NCI-H2081 treated with DMSO at 0.1 percent for 48 hours (cell line): ENCODE results near the gene RBM38.
"Not testable (repeated sequence)": the region's sequence is repeated elsewhere in the genome, so short reads cannot be mapped to it uniquely, and the experiment has no call there.

Source experiments
- DNase-seq: peaks from one replicate; lab custom pipeline; 2025; lab: John Stamatoyannopoulos, UW

RBM38 gene

DNA sequence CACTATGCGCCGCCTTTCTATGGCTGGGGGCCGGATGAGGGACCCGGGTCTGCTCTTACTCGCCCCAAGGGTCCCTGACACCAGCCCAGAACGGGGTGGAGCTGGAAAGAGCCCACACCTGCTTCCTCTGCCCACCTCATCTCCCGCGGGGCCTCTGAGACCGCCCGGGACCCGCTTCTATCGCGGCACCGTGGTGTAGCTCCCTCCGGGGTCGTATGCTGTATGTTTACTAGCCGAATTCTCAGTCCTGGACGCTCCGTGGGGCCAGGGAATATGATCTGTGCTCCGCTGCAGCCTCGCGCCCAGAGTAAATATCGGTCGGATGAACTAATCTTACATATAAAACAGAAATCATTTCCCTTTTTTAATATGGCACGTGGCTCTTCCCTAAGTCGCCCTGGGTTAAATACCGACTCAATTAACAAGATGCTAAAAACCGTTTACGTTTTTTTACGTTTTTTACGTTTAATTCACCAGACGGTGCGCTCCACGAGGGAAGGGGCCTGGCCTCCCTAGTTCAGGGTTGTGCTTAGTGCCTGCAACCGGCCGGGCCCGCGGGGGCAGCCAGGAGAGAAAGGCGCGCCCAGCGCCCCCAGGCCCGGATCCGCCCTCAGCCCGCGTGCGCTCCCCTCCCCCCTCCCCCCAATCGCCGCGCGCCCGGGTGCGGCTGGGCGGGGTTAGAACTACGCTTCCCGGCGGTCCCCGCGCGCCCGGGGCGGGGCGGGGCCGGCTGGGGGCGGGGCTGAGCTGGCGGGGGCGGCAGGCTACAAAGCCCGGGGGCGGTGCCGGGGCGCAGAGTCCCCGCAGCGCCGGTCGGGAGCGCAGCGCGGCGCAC is at the start of gene RBM38:
Gene RBM38 (plus strand): TSS at position 793 of the 835 bp plus-strand sequence. CDS start 186 bp downstream, outside the sequence.
- no peak for DNase-seq

DNA sequence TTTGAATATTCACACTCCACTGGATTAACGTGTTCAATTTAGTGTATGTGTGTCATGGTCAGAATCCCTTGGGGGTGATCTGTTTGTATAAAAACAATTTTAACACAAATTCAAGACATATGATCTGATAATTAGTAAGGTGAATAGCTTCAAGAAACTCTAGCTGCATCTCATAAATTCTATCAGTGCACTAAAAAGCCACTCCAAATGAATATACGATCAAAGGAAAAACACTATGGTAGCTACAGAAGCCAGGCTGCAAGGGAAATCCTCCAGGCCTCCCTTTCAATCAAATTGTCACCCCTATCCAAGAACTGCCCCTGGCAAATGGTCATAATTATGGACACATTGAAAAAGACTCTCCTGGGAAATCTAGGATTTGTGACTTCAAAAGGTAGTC is 49.5 kb upstream of the RBM38 start:
- DNase-seq, result no peak

DNA sequence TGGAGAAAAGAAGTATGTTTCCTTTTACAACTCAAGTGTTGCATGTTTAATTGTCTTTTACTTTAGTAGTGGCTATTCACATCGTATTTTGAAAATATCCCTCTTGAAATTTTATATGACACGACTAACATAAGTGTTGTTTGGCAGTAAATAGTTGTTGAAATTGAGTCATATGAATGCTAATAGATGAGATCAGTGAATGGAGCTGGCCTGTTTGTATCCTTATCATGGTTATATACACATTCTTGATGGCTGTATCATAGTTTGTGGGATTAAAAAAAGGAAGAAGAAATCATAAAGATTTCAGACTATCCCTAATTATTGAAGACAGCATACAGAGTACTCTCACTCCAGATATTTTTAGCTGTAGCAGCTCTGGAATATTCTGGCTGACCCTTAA is 48.4 kb upstream of the RBM38 start:
- DNase-seq, result no peak

DNA sequence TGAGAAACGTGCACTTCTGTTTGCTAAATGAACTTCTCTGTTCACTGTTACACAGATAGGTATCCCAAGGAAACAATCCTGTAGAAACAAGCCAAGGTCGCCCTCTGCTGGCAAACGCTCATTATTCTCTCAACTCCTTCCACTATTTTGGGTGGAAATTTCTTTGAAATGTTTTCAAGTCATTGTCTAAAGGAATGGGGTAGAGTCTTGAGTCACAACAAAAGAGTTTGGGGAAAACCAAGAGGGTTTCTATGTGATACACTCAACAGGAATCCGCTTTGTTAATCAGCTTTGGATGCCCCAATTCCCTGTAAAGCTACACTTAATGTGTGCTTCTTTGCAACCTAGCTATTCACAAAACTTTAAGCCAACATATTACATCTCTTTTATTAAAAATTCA is 44.7 kb upstream of the RBM38 start:
- DNase-seq, result no peak

DNA sequence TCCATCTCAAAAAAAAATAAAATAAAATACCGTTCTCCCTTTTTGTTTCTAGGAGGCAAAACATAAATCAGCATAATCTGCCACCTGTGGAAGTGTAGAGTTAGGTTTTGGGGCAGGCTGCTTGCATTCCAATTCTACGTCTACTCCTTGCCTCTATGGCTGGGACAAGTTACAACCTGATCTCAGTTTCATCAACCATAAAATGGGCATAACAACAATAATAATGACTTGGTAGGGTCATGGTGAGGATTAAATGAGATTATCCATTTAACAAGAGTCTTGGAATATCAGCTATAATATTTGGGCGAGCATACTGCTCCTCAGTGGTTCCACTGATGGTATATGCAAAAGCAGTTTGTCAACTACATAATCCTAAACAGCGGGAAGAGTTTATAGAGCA is 43.8 kb upstream of the RBM38 start:
- DNase-seq, result no peak

DNA sequence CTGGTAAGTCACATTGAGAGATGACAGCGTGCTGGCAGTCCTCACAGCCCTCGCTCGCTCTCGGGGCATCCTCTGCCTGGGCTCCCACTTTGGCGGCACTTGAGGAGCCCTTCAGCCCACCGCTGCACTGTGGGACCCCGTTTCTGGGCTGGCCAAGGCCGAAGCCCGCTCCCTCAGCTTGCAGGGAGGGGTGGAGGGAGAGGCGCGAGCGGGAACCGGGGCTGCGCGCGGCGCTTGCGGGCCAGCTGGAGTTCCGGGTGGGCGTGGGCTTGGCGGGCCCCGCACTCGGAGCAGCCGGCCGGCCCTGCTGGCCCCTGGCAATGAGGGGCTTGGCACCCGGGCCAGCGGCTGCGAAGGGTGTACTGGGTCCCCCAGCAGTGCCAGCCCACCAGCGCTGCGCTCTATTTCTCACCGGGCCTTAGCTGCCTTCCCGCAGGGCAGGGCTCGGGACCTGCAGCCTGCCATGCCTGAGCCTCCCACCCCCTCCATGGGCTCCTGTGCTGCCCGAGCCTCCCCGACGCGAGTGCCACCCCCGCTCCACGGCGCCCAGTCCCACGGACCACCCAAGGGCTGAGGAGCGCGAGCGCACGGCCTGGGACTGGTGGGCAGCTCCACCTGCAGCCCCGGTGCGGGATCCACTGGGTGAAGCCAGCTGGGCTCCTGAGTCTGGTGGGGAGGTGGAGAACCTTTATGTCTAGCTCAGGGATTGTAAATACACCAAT is 42.8 kb upstream of the RBM38 start:
- DNase-seq, result not testable (repeated sequence)

DNA sequence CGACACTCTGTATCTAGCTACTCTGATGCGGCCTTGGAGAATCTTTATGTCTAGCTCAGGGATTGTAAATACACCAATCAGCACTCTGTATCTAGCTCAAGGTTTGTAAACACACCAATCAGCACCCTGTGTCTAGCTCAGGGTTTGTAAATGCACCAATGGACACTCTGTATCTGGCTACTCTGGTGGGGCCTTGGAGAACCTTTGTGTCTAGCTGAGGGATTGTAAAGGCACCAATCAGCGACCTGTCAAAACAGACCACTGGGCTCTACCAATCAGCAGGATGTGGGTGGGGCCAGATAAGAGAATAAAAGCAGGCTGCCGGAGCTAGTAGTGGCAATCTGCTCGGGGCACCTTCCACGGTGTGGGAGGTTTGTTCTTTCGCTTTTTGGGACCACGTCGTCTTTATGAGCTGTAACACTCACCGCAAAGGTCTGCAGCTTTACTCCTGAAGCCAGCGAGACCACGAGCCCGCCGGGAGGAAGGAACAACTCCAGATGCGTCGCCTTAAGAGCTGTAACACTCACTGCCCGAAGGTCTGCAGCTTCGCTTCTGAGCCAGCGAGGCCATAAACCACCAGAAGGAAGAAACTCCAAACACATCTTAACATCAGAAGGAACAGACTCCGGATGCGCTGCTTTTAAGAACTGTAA is 42.1 kb upstream of the RBM38 start:
- DNase-seq, result not testable (repeated sequence)

DNA sequence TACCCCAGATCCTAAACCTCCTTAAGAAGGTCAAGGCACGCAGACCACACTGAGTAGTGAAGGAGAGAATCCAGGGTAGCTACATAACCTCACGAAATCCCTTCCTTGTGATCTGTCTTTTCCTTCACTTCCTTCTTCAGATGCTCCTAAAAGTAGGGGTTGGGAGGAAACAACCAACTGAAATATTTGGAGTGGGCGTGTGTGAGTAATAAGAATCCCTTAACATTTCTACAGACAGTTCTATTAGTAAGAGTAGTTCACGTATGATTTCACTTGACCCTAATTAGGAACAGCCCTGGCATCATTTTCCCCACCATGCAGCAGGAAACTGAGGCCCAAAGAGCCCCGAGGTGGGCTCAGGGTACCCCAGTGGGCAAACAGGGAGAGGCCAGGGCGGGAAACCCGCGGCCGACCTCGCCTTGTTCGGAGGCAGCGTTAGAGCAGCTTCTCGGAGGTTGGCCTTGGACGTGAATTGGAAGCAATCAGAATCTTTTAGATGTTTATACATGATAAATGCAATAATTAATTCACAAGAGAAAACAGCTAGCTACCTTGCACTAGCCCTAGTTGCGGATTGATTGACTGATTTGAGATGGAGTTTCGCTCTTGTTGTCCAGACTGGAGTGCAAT is 41.0 kb upstream of the RBM38 start:
- DNase-seq, result no peak

DNA sequence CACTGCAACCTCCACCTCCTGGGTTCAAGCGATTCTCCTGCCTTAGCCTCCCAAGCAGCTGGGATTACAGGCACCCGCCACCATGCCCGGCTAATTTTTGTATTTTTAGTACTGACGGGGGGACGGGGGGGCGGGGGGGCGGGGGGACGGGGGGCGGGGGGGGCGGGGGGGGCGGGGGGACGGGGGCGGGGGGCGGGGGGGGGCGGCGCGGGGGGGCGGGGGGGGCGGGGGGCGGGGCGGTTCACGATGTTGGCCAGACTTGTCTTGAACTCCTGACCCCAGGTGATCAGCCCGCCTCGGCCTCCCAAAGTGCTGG is 40.5 kb upstream of the RBM38 start:
- not testable (repeated sequence) for DNase-seq

DNA sequence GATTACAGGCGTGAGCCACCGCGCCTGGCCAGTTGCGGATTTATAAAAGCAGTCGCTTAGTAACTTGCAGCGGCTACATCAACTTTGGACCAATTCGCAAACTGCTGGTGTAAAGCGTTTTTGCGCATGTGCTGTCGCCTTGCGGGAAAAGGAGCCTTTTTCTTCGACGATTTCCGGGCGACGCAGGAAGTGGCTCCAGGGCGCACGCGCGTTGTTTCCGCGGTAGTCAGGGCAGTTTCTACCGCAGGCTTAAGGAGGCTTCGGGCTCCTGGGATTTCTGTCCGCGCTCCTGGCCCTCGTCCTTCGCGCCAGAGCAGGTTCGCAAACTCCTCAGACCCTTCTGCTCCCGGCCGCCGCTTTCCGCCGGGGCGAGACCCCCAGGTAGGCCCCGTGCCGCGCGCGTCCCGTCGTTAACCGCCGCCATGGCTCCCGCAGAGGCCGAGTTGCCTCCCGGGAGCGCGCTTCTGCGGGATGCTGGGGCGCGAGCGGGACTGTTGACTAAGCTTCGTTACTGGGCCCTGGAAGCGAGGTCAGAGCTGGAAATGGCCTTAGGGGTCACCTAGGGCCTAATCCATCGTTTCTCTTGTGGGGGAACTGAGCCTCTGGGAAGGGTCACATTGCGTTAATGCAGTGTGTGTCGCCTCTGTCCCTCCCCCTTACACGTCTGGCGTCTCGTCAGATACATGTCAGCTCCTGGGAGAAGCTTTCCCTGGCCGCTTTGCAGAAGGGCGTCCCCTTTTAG is 40.0 kb upstream of the RBM38 start, which contains the start of gene RAE1:
Gene RAE1 (plus strand): TSS at position 214 of the 742 bp plus-strand sequence. CDS start 2,784 bp downstream, outside the sequence.
- peak; percentile 52 for DNase-seq

DNA sequence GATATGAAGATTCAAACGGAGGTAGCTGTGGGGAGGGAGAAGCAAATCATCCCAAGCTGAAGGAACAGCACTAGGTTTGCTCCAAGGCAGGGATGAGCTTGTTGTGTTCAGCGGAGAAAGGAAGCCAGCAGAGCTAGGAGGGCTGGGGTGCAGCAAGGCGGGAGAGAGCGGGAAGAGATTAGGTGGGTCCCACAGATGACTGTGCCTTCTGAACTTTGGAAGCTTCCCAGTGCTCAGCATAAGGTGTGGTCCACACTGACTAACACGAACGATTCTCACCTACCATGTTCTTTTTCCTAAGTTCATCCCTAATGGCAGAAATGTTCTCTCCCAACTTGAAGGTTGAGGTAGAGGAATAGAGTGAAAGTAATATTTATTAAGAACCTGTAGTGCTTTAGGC is 38.9 kb upstream of the RBM38 start:
- no peak for DNase-seq

DNA sequence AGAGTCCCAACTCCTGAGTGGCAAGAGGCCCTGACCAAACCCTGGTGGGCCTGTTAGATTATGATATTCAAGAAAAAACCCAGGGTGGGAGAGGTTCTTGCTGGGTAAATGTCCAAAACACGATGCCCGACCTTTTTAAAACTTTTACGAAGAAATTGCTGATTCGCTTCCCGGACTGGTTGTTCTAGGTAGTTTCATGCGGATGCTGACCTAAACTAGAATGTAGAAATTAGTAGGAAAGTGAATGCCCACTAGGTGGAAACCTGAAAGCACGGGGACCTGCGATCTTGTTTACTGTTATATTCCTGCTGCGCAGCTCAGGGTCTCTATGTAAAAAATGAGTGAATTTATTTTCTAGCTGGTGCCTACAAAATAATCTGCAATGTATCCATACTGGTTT is 37.8 kb upstream of the RBM38 start:
- DNase-seq, result no peak

DNA sequence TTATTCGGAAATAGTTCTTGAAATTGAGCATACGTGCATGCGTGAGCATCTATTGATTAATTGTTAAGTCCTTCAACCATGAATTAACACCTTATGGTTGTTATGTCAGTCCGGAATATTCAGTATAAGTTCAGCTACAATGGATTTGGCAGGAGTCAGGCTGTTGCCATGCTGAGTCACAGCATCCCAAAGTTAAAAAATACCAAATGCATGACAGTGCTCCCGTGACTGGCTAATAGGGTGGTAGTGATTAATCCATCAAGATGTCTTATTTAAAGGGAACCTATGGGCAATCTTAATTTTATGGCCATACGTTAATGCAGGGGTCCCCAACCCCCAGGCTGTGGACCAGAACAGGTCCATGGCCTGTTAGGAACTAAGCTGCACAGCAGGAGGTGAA is 29.7 kb upstream of the RBM38 start:
- no peak for DNase-seq

DNA sequence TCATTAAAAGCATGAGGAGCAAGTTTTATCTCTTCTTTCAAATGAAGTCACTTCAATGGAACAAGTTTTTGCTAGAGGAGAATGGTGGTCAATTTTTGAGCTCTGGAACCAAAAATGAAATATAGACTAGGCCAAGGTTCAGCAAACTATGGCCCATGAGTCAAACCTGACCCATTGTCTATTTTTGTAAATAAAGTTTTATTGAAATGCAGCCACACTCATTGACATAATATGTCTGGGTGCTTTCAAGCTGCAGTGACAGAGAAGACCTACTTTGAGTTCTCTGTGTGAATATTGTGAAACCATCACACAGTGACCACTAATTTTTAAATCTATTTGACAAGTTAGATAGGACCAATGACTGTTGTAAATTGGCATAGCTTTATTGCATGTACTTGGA is 26.7 kb upstream of the RBM38 start:
- DNase-seq, result no peak

DNA sequence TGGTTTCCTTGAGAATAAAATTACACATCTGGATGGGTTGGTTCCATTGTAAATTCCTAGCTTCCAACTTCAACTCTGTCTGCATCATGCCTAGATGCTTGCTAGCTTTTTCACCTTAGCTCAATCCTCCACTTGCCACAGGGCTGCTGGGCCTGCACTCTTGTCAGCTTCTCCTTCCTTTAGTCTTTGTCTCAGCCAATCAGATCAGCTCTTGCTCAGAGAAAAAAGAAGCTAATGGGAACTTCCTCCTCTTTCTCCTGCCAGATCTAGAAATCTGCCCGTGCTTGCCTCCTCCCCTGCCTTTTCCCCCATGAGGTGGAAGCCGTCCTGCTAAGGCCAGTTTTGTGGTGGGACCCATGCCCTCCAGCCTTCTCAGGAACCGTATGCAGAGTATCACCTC is 21.6 kb upstream of the RBM38 start:
- DNase-seq, result no peak

DNA sequence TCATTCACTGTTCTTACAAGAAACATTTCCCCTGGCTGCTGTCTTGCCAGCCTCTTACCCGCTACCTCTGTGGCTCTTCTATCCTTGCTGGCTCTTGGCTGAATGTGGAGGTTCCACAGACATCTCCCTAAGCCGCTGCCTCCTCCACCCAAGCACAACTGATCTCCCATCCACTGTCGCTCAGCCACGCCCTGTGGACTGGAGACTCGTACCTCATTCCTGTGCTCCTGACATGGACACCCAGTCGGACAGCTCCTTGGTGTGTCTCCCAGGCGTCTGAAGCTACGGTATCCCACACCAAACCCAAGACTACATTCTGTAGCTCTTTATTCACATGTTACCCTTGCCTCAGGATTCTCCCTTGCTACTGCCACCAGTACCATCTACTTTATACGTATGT is 20.9 kb upstream of the RBM38 start:
- DNase-seq, result no peak

DNA sequence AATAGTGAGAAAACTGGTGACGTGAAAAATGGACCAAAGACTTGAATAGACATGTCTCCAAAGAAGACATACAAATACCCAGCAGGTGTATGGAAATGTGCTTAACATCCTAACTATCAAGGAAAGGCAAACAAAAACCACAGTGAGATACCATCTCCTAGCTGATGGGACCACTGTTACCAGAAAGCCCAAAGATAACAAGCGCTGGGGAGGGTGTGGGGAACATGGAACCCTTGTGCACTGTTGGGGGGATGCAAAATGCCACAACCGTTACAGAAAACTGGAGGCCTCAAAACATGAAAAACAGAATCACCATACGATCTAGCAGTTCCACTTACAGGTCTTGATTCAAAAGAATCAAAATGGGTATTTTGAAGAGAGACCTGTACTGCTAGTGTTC is 19.8 kb upstream of the RBM38 start:
- DNase-seq, result no peak

DNA sequence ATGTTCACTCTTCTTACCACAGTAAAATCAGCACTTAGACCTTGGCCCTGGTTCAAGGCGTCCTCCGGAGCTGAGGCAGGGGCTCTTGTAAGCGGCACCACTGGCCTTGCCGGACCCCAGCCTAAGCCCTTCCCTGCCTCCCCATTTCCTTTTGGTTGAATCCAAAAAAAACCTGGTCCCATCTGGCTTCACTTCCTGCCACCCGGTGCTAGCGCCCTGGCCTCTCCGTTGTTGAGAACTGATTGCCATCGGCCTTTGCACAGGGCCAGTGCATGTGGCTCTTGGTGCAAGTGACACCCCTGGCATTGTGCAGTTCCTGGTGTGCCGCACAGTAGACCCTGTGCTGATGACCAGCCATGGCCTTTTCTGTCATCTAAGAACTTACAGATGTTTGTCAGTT is 19.0 kb upstream of the RBM38 start:
- DNase-seq, result no peak

DNA sequence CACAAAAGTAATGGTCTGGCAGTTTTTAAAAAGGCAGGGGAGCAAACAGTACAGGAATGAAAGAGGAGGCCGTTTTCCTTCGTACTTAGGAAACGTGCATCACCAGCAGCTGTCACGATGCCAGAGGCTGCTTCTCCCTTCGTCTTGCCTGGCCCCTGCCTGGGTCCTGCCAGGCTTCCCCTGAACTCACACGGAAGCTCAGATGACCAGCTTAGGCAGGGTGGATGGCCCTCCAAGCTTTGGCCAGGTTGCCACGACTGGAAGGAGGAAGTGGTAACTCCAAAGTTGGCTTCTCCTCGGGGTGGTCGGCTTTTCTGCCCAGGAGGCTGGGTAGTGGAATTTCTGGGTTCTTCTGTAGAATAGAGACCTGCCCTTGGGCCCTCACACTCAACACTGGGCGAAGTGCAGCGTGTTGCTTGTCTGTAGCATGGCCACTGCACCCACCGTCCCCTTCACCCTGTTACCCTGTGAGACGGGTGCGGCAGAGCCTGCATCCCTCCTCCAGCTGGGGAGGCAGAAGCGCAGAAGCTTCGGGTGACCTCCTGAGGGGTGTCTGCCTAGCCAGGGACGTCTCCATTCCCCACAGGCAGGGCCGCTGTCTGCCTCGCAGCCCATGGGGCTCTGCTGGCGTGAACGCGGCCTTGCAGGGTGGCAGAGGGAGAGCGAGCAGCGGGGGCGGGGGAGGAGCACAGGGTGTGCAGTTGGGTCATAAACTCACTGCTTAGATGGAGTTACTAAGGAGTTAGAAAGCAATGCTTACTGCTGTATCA is 18.4 kb upstream of the RBM38 start:
- no peak for DNase-seq

DNA sequence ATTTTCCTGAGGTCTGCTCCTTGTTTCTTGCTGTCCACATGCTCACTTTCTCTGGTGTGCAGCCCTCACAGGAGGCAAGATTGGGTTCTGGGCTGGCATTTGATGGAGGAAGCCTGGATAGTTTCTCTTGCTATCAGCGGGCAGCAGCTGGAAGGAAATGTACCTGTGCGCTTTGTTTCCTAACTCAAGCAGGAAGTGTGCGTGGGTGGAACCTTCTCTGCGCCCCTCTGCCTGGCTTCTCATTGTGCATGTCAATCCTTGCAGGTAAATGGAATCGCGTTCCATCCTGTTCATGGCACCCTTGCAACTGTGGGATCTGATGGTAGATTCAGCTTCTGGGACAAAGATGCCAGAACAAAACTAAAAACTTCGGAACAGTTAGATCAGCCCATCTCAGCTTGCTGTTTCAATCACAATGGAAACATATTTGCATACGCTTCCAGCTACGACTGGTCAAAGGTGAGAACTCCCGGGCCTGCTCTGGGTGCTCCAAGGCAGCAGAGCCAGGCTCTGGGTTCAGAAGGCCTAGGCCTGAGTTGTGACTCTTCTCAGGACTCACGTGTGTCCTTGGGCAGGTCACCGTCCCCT is 16.8 kb upstream of the RBM38 start:
- no peak for DNase-seq
